Activated naive CD4-positive, alpha-beta T cell treated with anti-CD3 and anti-CD28 coated beads, Interleukin-2, amount 50 U/mL, for 72 hours (primary cell): ENCODE results near the gene TRAPPC10. TPM values are rescaled to one million over a fixed set of nuclear protein-coding genes. Genes with fewer than 3 reads are reported as not detected.
A peak's percentile ranks its signal among the peaks of the same experiment; 100 is the strongest.
"Not testable (repeated sequence)": the region's sequence is repeated elsewhere in the genome, so short reads cannot be mapped to it uniquely, and the experiment has no call there.

Experiments
- ATAC-seq, 2 donors: fragments of 150-1000 bp; cut with Tn5 transposase; 2 replicates each; pipeline ENCODE4 v1.10.0; 2021; ENCODE audit warnings: mild to moderate bottlenecking in 2 of 2, moderate library complexity in 2 of 2
- DNase-seq, 2 donors: peaks; one replicate each; pipeline ENCODE4 v3.0.0; 2021 to 2022; ENCODE audit warnings: low spot score in 2 of 2
- H3K27ac Mint-ChIP-seq, 2 donors: one replicate each; pipeline ENCODE4 v1.8.0; 2022; ENCODE audit warnings: mild to moderate bottlenecking in 2 of 2, mixed read lengths in 2 of 2
- H3K36me3 Mint-ChIP-seq, 2 donors: one replicate each; pipeline ENCODE4 v1.8.0; 2022; ENCODE audit warnings: mixed read lengths in 2 of 2
- H3K9me3 Mint-ChIP-seq, 2 donors: one replicate each; pipeline ENCODE4 v1.8.0; 2022; ENCODE audit warnings: mixed read lengths in 2 of 2
- total RNA-seq, 2 donors: library from RNA; stranded (reverse); gene quantifications; one replicate each; pipeline ENCODE4 v1.2.3, GENCODE V29; 2022

Gene TRAPPC10
- total RNA-seq, 2 donors from 2014 or later: 49.2 to 59.5 TPM

- ATAC-seq: peak; percentile 42 to 50
- not testable (repeated sequence) for H3K27ac Mint-ChIP-seq, H3K9me3 Mint-ChIP-seq, DNase-seq, H3K36me3 Mint-ChIP-seq
Observed at GRCh38 chr21:44107589-44107988, 95.5 kb downstream of the TRAPPC10 start.

- peak in 1 of 2 donors; percentile 36 for DNase-seq
- H3K27ac Mint-ChIP-seq, H3K36me3 Mint-ChIP-seq, H3K9me3 Mint-ChIP-seq: not testable (repeated sequence)
- ATAC-seq: peak; percentile 39 to 60
Observed at GRCh38 chr21:44113702-44114371, 101.7 kb downstream of the TRAPPC10 start.

GRCh38 chr21:44122131-44122530, 110.0 kb downstream of the TRAPPC10 start:
- not testable (repeated sequence) for H3K36me3 Mint-ChIP-seq, H3K9me3 Mint-ChIP-seq, H3K27ac Mint-ChIP-seq, DNase-seq, ATAC-seq

- not testable (repeated sequence) for ATAC-seq, H3K36me3 Mint-ChIP-seq, H3K9me3 Mint-ChIP-seq, H3K27ac Mint-ChIP-seq, DNase-seq
Observed at GRCh38 chr21:44127827-44128226, 115.7 kb downstream of the TRAPPC10 start.

- ATAC-seq, H3K27ac Mint-ChIP-seq, H3K9me3 Mint-ChIP-seq, DNase-seq, H3K36me3 Mint-ChIP-seq: not testable (repeated sequence)
Observed at GRCh38 chr21:44133715-44134057, 121.6 kb downstream of the TRAPPC10 start.

GRCh38 chr21:44134732-44135131, 122.6 kb downstream of the TRAPPC10 start:
- DNase-seq, H3K36me3 Mint-ChIP-seq, H3K27ac Mint-ChIP-seq, H3K9me3 Mint-ChIP-seq, ATAC-seq: not testable (repeated sequence)

- DNase-seq (peak; percentile 40 to 61), ATAC-seq (peak; percentile 58 to 66)
- not testable (repeated sequence) for H3K27ac Mint-ChIP-seq, H3K9me3 Mint-ChIP-seq, H3K36me3 Mint-ChIP-seq
Observed at GRCh38 chr21:44138039-44138438, 125.9 kb downstream of the TRAPPC10 start.

- peak in 1 of 2 donors; percentile 12 for ATAC-seq
- H3K36me3 Mint-ChIP-seq, DNase-seq, H3K9me3 Mint-ChIP-seq: not testable (repeated sequence)
- peak overlapping the region in 1 of 2 donors; percentile 63 for H3K27ac Mint-ChIP-seq
Observed at GRCh38 chr21:44139787-44140551, 127.9 kb downstream of the TRAPPC10 start.

- not testable (repeated sequence) for H3K36me3 Mint-ChIP-seq, H3K27ac Mint-ChIP-seq, H3K9me3 Mint-ChIP-seq, DNase-seq
- ATAC-seq: peak in 1 of 2 donors; percentile 4
Observed at GRCh38 chr21:44140552-44140932, 128.4 kb downstream of the TRAPPC10 start.

GRCh38 chr21:44142470-44142869, 130.4 kb downstream of the TRAPPC10 start:
- H3K27ac Mint-ChIP-seq, ATAC-seq, H3K9me3 Mint-ChIP-seq, H3K36me3 Mint-ChIP-seq, DNase-seq: not testable (repeated sequence)

- not testable (repeated sequence) for H3K36me3 Mint-ChIP-seq, H3K27ac Mint-ChIP-seq, DNase-seq, H3K9me3 Mint-ChIP-seq
- peak; percentile 53 to 62 for ATAC-seq
Observed at GRCh38 chr21:44143380-44143779, 131.3 kb downstream of the TRAPPC10 start.

- H3K9me3 Mint-ChIP-seq, H3K27ac Mint-ChIP-seq, H3K36me3 Mint-ChIP-seq, DNase-seq: not testable (repeated sequence)
- peak in 1 of 2 donors; percentile 15 for ATAC-seq
Observed at GRCh38 chr21:44143996-44144395, 131.9 kb downstream of the TRAPPC10 start.

- not testable (repeated sequence) for H3K27ac Mint-ChIP-seq, H3K36me3 Mint-ChIP-seq, H3K9me3 Mint-ChIP-seq, DNase-seq
- peak; percentile 49 to 51 for ATAC-seq
Observed at GRCh38 chr21:44144784-44145602, 132.9 kb downstream of the TRAPPC10 start.

- H3K36me3 Mint-ChIP-seq, H3K27ac Mint-ChIP-seq, H3K9me3 Mint-ChIP-seq, DNase-seq: not testable (repeated sequence)
- ATAC-seq: peak in 1 of 2 donors; percentile 21
Observed at GRCh38 chr21:44145616-44146015, 133.5 kb downstream of the TRAPPC10 start.

GRCh38 chr21:44147108-44147507, 135.0 kb downstream of the TRAPPC10 start:
- H3K36me3 Mint-ChIP-seq, H3K27ac Mint-ChIP-seq, H3K9me3 Mint-ChIP-seq, DNase-seq: not testable (repeated sequence)
- ATAC-seq: peak; percentile 27 to 33

- H3K9me3 Mint-ChIP-seq, H3K36me3 Mint-ChIP-seq, DNase-seq, H3K27ac Mint-ChIP-seq, ATAC-seq: not testable (repeated sequence)
Observed at GRCh38 chr21:44150255-44150654, 138.1 kb downstream of the TRAPPC10 start.
